Fibroblast of lung (primary cell): Measurements from ENCODE around the gene KCNN3. TPM values are rescaled to one million over a fixed set of nuclear protein-coding genes. Genes with fewer than 3 reads are reported as not detected.

Experiments
- DNase-seq, 2 donors: peaks; one replicate each; pipeline versions ENCODE4 v3.0.0 to v3.0.0-alpha.2; 2010; ENCODE audit warnings: low read depth in 2 of 2
- H2AFZ ChIP-seq: 2 replicates; pipeline ENCODE4 v1.5.1; 2012; ENCODE audit warnings: low read length, control low read depth, inconsistent platforms
- H3K27ac ChIP-seq: 2 replicates; pipeline ENCODE4 v1.5.1; 2011; ENCODE audit warnings: low read length, control low read depth; ENCODE audit not compliant: insufficient read depth
- H3K27me3 ChIP-seq: 2 replicates; pipeline ENCODE4 v1.5.1; 2011; ENCODE audit warnings: mild to moderate bottlenecking, low read length; ENCODE audit not compliant: control insufficient read depth, insufficient read depth
- H3K36me3 ChIP-seq: 2 replicates; pipeline ENCODE4 v1.5.1; 2011; ENCODE audit warnings: low read length; ENCODE audit not compliant: control insufficient read depth, insufficient read depth
- H3K4me1 ChIP-seq: 2 replicates; pipeline ENCODE4 v1.5.1; 2011; ENCODE audit warnings: low read length; ENCODE audit not compliant: control insufficient read depth, insufficient read depth; ENCODE audit errors: extremely low read depth
- H3K4me2 ChIP-seq: 2 replicates; pipeline ENCODE4 v1.5.1; 2011; ENCODE audit warnings: low read length, control low read depth; ENCODE audit not compliant: insufficient read depth; ENCODE audit errors: extremely low read depth
- H3K4me3 ChIP-seq, 4 experiments: fragments of 200-600 bp in 1 of 4; sonication (generic) in 1 of 4; replicated peaks in 1 of 4; 2 replicates each; pipeline ENCODE4 v1.5.1; 2011 to 2016; ENCODE audit warnings: low read length in 4 of 4, low read depth in 3 of 4, mild to moderate bottlenecking in 3 of 4, control low read depth in 2 of 4, inconsistent platforms in 1 of 4, mixed read lengths in 1 of 4; ENCODE audit not compliant: insufficient read depth in 1 of 4; ENCODE audit errors: control extremely low read depth in 1 of 4
- H3K79me2 ChIP-seq: 2 replicates; pipeline ENCODE4 v1.5.1; 2012; ENCODE audit warnings: mild to moderate bottlenecking, low read length, inconsistent platforms; ENCODE audit not compliant: control insufficient read depth, insufficient read depth
- H3K9ac ChIP-seq: 2 replicates; pipeline ENCODE4 v1.5.1; 2011; ENCODE audit warnings: mild to moderate bottlenecking, low read length, control low read depth; ENCODE audit not compliant: insufficient read depth
- H3K9me3 ChIP-seq: 2 replicates; pipeline ENCODE4 v1.5.1; 2012; ENCODE audit warnings: low read depth, low read length; ENCODE audit not compliant: control insufficient read depth, insufficient read depth
- H4K20me1 ChIP-seq: 2 replicates; pipeline ENCODE4 v1.5.1; 2011; ENCODE audit warnings: low read length; ENCODE audit not compliant: control insufficient read depth, insufficient read depth; ENCODE audit errors: extremely low read depth
- CTCF ChIP-seq, 2 donors: IDR thresholded peaks in 1 of 2; conservative IDR thresholded peaks in 1 of 2; 1 replicate in 1 of 2; 2 replicates in 1 of 2; pipeline ENCODE4 v1.5.1; 2011 to 2012; ENCODE audit warnings: low read length in 2 of 2, control low read depth in 1 of 2, inconsistent platforms in 1 of 2, low read depth in 1 of 2, mild to moderate bottlenecking in 1 of 2
- EZH2 ChIP-seq: IDR thresholded peaks from 2 replicates; pipeline ENCODE4 v1.5.1; 2012; ENCODE audit warnings: low read length, control low read depth, mild to moderate bottlenecking; ENCODE audit errors: missing control alignments
- polyA plus RNA-seq, 2 donors: library from polyadenylated mRNA; depleted of rRNA in 1 of 2; stranded (reverse) in 1 of 2; unstranded in 1 of 2; fragments of >200 nt; gene quantifications; 2 replicates each; pipeline ENCODE4 v1.2.1, GENCODE V29; 2011 to 2012; ENCODE audit warnings: missing spikeins in 1 of 2
- total RNA-seq: library from RNA; depleted of rRNA; stranded (reverse); fragments of >200 nt; gene quantifications from 2 replicates; pipeline ENCODE4 v1.2.1, GENCODE V29; 2014

The KCNN3 gene
- total and polyA plus RNA-seq, 2 donors (not counting 1 experiment from before 2014, with no cell fraction given) = not detected

DNA sequence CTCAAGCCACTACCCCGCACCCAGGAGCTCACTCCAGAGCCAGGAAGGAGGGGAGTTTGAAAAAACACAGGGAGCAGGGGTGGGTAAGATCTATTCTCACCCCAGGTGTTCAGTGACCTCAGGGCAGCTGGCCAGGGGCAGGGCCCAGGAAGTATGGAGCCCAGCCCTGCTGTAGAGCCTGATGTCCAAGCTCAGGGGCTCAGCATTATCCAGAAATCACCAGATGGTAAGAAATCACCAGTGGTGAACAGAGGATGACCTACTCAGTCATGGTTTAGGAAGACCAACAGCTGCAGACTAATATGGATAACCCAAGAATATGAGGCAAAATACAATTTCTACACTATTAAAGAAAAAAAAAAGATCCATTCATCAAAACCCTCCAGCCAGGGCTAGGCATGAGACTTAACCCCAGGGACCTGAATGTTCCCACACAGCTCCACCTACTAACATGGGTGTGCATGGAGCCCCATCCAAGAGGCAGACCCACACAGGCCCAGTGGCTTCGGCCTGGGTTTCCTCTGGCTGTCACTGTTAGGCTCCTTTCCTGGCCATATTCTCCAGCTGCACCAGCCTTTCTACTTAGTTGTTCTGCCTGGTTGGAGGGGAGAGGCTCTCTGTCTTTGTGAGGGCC, 67.6 kb downstream of the KCNN3 start:
- TF ChIP-seq EZH2 = no peak
- TF ChIP-seq CTCF (conservative IDR thresholded peaks at IDR 0.05 in 1 of 2, IDR thresholded peaks at IDR 0.05 in 1 of 2; ENCODE audit: low read depth in 1 of 2, low read length in 2 of 2) = no peak
- DNase-seq = no peak
- Histone ChIP-seq H2AFZ (no peak overlapping the region), H3K9me3 (no peaks in the 10 kb centered on the region), H4K20me1 (no peaks in the 10 kb centered on the region), H3K36me3 (no peaks in the 10 kb centered on the region), H3K4me2 (no peak overlapping the region), H3K4me1 (no peaks in the 10 kb centered on the region), H3K27ac (no peak overlapping the region), H3K9ac (no peak overlapping the region), H3K27me3 (peaks cover 52% of the 10 kb centered on the region), H3K4me3 (no peak overlapping the region), H3K79me2 (no peaks in the 10 kb centered on the region)

DNA sequence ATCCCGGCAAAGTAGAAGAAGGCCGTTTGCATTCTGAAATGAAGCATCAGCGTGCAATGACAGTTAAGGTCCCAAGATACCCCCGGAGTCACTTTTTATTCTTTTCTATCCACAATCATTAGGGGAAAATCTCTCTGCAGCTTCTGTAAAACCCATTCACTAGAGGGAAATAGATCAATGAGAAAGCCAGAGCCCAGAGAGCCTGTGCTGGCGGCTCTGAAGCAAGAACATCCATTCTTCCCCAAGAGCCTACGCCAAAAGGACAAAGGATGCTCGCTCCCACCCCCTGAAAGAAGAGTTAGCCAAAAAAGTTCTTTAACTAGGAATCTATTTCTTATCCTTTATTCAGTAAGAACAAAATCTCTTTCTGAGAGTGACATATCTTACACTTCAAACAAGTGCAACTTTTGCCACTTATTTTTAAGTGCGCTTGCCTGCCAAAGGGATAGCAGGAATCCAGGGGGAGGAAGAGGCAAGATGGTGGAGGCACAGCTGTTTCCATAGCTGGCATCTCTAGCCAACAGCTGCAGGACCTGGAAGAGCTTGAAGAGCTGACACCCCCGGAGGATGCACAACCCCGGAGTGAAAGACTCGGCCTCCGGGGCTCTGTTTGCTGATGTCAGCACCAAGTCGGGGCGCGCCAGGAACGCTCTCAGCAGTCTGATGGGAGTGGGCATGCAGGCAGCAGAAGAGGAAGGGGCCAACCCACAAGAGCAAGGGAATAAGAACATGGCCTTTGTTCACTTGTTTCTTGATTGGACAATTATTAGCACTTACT, 68.7 kb downstream of the KCNN3 start:
- DNase-seq = no peak
- H4K20me1 ChIP-seq = no peaks in the 10 kb centered on the region

More for the DNA sequence above, 68.7 kb downstream of the KCNN3 start:
- Histone ChIP-seq H3K9ac (no peak overlapping the region), H3K4me3 (no peak overlapping the region), H3K27ac (no peak overlapping the region), H3K36me3 (no peaks in the 10 kb centered on the region), H3K79me2 (no peaks in the 10 kb centered on the region), H3K27me3 (peaks cover 44% of the 10 kb centered on the region), H2AFZ (no peak overlapping the region), H3K4me2 (no peak overlapping the region), H3K9me3 (no peaks in the 10 kb centered on the region), H3K4me1 (no peaks in the 10 kb centered on the region)
- TF ChIP-seq EZH2 = no peak
- no peak for TF ChIP-seq CTCF (conservative IDR thresholded peaks at IDR 0.05 in 1 of 2, IDR thresholded peaks at IDR 0.05 in 1 of 2; ENCODE audit: low read depth in 1 of 2, low read length in 2 of 2)
